ENCODE measurements around the gene CACNA1C.
A peak's percentile ranks its signal among the peaks of the same experiment; 100 is the strongest.
"Not testable (repeated sequence)": the region's sequence is repeated elsewhere in the genome, so short reads cannot be mapped to it uniquely, and the experiment has no call there.

Gene CACNA1C

GRCh38 chr12:2684026-2684325 lies 631.2 kb downstream of the CACNA1C start:
- not testable (repeated sequence) for DNase-seq

DNA sequence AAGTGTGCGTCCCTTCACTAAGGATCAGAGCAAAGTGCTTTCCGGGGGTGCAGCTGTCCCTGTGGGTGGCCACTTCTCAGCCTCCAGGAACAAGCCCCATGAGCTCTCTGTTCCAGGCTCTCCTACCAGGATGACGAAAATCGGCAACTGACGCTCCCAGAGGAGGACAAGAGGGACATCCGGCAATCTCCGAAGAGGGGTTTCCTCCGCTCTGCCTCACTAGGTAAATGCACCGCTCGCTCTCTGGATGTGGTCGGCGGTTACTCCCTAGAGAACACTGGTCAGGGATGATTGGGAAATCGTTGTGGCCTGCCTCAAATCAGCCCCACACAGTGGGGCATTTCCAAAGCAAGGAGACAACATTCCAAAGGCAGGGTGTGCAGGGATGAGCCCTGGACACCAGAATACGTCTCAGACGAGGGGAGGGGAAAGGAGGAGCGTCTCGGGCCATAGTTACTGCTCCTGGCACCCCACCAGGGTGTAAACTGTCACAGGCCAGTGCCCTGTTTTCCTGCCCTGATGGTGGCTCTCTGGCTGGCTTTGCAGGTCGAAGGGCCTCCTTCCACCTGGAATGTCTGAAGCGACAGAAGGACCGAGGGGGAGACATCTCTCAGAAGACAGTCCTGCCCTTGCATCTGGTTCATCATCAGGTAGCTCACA lies 633.0 kb downstream of the CACNA1C start:
- DNase-seq: not testable (repeated sequence)

GRCh38 chr12:2686280-2686646 lies 633.5 kb downstream of the CACNA1C start:
- no peak for DNase-seq

GRCh38 chr12:2687058-2687457 lies 634.3 kb downstream of the CACNA1C start:
- DNase-seq: no peak

- no peak for DNase-seq
Observed at GRCh38 chr12:2687726-2688125, 634.9 kb downstream of the CACNA1C start.

DNA sequence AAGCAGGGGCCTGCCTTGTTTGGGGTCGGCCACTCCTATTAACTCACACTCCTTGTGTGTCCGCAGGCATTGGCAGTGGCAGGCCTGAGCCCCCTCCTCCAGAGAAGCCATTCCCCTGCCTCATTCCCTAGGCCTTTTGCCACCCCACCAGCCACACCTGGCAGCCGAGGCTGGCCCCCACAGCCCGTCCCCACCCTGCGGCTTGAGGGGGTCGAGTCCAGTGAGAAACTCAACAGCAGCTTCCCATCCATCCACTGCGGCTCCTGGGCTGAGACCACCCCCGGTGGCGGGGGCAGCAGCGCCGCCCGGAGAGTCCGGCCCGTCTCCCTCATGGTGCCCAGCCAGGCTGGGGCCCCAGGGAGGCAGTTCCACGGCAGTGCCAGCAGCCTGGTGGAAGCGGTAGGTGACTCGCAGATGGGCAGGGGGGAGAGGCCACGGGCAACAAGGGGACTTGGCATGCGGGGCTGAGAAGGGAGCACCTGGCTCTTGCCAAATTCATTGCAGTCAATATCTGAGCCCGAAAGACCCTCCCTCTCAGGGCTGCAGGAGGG lies 635.7 kb downstream of the CACNA1C start:
- DNase-seq: no peak

- DNase-seq: no peak
Observed at GRCh38 chr12:2689393-2689792, 636.6 kb downstream of the CACNA1C start.

DNA sequence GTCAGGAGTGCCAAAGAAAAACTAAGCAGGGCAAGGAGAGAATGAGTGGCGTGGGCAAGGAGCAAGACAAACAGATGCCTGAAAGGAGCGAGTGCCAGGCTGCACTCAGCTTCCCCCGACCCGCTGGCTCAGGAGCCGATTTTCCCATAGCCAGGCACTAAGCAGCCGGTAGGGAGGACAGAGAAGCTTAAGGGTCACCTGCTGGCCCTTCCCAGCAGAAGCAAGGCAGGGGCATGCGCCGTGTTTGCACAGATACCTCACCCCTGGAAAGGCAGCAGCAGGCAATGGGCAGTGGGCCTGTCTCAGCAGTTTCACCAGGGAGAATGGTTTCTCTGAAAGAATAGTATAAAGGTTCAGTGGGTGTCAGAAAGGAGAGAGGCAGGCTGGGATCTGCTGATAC lies 637.1 kb downstream of the CACNA1C start:
- DNase-seq: no peak

GRCh38 chr12:2690348-2691005 lies 637.7 kb downstream of the CACNA1C start:
- DNase-seq: no peak

DNA sequence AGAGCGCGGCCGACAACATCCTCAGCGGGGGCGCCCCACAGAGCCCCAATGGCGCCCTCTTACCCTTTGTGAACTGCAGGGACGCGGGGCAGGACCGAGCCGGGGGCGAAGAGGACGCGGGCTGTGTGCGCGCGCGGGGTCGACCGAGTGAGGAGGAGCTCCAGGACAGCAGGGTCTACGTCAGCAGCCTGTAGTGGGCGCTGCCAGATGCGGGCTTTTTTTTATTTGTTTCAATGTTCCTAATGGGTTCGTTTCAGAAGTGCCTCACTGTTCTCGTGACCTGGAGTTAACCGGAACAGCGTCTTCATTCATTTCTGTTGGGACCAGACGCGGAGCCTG lies 638.2 kb downstream of the CACNA1C start:
- peak; percentile 58 for DNase-seq

- peak; percentile 47 for DNase-seq
Observed at GRCh38 chr12:2691345-2692071, 638.7 kb downstream of the CACNA1C start.

DNA sequence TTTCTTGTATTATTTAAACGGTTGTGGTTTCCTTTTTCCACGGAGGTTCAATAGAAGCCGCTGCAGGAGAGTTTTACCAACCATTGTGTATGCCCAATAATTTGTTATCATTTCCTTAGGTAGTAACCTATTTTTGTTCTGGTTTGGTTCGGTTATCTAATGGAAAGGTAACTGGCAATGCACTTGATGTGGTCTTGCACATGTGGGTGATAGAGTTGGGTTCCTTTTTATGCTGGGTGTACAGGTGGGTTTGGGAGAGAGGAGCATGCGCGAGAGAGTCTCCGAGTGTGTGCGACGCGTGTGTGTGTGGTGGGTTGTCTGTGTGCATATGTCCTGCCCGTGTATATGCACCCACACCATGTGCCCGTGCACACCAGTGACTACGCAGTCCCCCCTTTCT lies 639.3 kb downstream of the CACNA1C start:
- DNase-seq: peak; percentile 19

DNA sequence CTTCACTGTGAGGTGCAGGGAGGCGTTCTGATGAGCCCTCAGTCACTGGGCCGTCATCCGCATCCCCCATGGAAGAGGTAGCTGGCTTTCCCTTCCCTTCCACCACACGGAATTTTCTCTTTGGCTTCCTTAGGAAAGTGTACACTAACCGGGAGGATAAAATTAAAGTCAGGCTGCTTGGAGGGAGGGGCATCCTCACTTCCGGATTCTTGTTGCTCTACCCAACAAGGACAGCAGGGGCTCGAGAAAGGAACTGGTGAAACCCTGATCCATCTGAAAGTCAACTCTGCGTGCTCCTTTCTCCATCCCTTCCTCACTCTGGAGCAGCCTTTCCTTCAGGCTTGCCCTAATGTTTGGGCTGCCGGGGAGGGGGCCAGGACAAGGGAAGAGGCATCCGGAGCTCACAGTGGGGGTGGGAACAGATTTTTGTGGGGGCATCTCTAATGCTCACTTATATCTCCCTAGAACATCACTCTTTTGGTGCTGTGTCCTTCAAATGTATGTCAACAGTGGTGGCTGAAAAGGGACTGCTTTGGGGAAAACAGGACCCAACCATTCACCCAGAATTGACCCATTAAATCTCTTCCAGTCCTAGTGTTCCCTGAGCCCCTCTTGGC lies 640.6 kb downstream of the CACNA1C start:
- no peak for DNase-seq

DNA sequence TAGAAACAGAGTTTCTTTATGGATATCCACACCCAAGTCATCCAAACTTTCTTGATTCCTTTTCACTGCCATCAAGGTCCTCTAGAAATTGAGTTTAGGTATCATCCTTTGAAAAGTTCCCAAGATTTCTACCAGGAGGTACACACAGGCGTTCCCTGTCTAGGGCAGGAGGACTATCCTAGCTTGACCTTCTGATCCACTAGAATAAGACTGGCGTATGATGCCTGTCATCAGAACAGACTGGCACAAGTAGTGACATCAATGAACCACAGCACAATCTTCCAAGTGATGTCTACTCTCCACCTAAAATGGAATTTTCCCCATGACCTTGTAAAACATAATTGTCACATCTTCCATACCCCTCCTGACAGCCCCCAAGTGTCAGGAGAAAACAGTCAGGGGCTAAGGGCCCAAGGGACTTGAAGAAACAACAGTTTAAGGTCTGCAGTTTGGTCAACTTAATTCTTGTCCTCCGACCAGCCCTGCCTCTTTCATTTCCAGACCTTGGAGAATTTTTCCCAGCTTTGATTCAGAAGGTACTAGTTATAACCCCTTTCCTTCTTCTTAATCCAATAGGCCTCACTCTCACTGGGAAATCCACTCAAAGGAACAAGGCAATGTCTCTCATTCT lies 641.3 kb downstream of the CACNA1C start:
- no peak for DNase-seq

DNA sequence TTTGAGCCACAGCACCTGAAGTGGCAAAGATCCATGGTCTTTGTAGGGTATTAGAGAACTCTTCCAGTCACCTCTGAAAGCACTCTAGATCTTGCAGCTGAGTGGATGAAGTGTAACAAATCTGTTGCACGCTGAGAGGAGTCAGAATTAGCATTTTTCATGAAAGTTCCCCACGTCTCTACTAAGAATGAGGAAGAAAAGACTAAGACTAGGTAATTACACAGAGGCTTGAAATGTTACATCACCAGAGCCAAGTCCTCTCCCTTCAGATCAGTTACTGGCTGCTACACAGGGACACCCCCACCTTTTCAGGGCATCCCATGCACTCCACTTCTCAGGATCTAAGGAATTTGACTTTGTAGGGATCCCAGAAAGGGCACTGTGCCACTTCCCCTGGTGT lies 643.3 kb downstream of the CACNA1C start:
- no peak for DNase-seq

DNA sequence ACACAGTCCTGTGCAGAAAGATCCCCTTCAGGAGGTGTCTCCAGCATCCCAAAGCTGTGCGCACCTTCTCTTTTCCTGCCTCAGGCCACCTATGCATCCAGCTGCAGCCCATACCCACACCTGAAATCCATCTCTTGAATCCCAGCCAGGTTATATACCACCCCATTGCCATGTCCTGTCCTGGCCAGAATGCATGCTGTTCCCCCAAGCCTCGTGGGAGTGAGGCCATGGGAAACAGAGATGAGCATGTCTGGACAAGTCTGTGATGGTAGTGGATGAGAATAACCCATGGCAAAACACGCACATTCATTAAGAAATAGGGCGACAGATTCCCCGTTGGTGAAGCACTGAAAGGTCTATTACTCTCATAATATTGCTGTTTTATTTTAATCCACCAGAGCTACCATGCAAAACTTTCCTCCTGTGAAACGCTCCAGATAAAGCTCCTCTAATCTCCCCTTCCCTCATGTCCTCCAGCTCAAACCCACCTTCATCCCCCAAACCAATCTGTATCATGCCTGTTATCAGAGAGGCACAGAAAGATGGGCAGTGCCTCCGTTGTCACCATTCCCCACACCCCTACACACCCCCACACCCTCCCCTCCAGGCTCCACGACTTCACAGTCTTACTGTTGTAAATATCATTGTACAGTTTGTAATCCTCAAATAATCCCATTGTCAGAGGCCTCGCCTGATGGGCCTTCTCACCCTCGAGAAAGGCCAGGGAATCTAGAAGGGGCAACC lies 644.4 kb downstream of the CACNA1C start:
- DNase-seq: no peak

- DNase-seq: no peak
Observed at GRCh38 chr12:2698566-2698965, 645.8 kb downstream of the CACNA1C start.

DNA sequence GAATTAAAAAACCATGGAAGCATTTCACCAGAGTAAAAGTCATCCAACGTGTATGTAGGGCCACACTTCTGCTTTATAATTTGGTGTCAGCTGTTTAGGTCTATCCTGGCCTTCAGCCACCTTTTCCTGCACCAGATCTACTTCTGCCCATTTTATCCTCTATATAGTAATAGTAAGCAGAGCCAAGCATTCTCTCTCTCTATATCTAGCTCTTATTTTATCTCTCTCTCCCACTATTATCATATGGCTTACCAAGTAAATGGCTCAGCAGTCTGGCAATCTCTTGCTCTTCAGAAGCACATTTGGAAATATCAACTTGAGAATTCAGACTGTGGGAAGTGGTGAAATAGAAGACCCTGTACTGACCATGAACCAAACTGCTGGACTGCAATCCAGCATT lies 657.9 kb downstream of the CACNA1C start:
- DNase-seq: no peak

DNA sequence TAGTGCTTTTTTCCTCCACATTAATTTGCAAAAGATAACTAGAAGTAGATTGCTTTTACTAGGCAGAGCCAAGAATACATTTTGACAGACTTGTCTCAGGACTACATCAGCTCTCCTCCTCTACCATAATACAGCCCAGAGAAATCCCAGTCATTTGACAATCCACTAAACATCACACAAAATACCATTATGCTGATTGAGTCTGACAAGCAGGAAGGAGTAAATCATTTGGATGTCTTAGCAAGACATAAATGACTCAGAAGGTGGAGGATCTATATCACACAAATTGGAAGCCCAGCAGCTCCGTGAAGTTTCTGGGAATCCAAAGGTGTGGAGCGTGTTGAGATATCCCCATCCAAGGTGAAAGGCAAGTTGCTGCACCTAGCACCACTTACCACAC lies 666.6 kb downstream of the CACNA1C start:
- DNase-seq: no peak

DNA sequence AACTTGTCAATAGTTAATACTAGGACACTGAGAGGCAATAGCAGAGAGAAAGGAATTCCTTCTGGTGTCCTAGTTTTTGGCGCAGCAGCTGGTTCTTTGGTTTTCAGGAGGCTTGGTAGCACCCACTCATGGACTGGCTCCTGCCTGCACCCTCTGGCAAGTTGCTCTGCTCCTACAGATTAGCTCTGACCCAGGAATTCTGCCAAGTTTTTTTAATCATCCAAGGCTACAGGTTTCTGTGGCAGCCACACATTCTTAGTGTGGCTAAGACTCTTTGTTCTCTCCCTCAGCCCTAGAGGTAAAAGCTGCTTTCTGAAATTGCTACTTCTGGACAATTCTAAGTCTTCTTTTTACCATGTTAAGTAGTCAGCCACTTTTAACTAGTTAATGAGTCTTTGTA lies 670.0 kb downstream of the CACNA1C start:
- no peak for DNase-seq

GRCh38 chr12:2732290-2732689 lies 679.5 kb downstream of the CACNA1C start:
- DNase-seq: no peak

DNA sequence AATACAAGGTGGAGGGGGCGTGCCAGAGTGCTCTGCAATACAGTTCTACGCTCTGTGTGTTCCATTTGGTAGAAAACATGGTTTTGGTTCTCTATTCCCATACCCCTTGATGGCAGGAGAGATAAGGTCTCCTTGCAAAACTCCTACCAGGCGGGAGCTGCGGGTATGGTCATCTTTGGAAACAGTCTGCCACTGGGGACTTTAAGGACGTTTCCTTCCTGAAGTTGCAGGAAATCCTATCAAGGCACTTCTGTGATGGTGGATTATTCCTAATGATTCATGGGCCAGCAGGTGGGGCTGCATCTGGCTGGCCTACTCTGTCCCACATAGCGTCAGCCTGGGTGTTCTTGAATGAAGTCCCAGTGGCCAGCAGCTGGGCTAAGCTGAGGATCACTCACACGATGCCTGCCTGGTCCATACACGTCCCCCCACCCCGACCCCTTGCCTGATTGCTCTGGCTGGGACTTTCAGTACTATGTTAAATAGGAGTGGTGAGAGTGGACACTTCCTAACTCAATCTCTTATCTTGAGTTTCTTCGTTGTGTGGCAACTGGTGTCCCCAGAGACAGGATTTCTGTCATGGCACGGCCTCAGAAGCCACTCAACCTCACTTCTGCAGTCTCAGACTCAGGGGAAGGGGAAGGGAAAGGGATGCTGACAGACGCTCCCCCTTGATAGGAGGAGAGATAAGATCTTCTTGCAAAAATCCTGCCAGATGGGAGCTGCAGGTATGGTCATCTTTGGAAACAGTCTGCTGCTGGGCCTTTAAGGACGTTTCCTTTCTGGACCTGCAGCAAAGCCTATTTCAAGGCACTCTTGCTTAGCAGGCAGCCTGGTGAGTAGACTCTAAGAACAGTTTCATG lies 680.9 kb downstream of the CACNA1C start:
- no peak for DNase-seq

All from activated naive CD4-positive, alpha-beta T cell treated with Interleukin-2 at 50 U/mL for 16 hours (primary cell).